Endodermal cell (in vitro differentiated cells): ENCODE data around the gene CAPN11. TPM values are rescaled to one million over a fixed set of nuclear protein-coding genes. Genes with fewer than 3 reads are reported as not detected.

Experiments used
- DNase-seq: peaks from one replicate; pipeline ENCODE4 v3.0.0-alpha.2; 2017
- H3K27ac ChIP-seq: 2 replicates; pipeline ENCODE4 v1.5.1; 2013; ENCODE audit warnings: mild to moderate bottlenecking, low read depth, low read length, moderate library complexity
- H3K27me3 ChIP-seq: 2 replicates; pipeline ENCODE4 v1.6.1; 2013; ENCODE audit warnings: mild to moderate bottlenecking, low read length, moderate library complexity; ENCODE audit not compliant: insufficient read depth, control insufficient read depth, poor library complexity, severe bottlenecking
- H3K36me3 ChIP-seq: 2 replicates; pipeline ENCODE4 v1.7.0; 2013; ENCODE audit warnings: mild to moderate bottlenecking, low read length, moderate library complexity; ENCODE audit not compliant: control insufficient read depth, insufficient read depth
- H3K4me1 ChIP-seq: one replicate; pipeline ENCODE4 v1.7.0; 2013; ENCODE audit warnings: low read length; ENCODE audit not compliant: control insufficient read depth, insufficient read depth
- H3K4me3 ChIP-seq: 2 replicates; pipeline ENCODE4 v1.5.1; 2013; ENCODE audit warnings: mild to moderate bottlenecking, low read length, moderate library complexity
- H3K9ac ChIP-seq: 2 replicates; pipeline ENCODE4 v1.6.1; 2013; ENCODE audit warnings: mild to moderate bottlenecking, low read length, moderate library complexity; ENCODE audit not compliant: poor library complexity, severe bottlenecking; ENCODE audit errors: extremely low read depth
- H3K9me3 ChIP-seq: 2 replicates; pipeline ENCODE4 v1.6.1; 2013; ENCODE audit warnings: mild to moderate bottlenecking, low read length, moderate library complexity; ENCODE audit not compliant: control insufficient read depth
- H3K27ac Mint-ChIP-seq: 2 replicates; pipeline ENCODE4 v1.8.0; 2020; ENCODE audit warnings: mixed read lengths
- H3K27me3 Mint-ChIP-seq: 2 replicates; pipeline ENCODE4 v1.8.0; 2021; ENCODE audit warnings: mild to moderate bottlenecking, mixed read lengths; ENCODE audit not compliant: insufficient read depth
- H3K36me3 Mint-ChIP-seq: 2 replicates; pipeline ENCODE4 v1.8.0; 2020; ENCODE audit warnings: low read depth, mixed read lengths
- H3K4me1 Mint-ChIP-seq: 2 replicates; pipeline ENCODE4 v1.8.0; 2020; ENCODE audit warnings: mixed read lengths
- H3K4me3 Mint-ChIP-seq: 2 replicates; pipeline ENCODE4 v1.8.0; 2020; ENCODE audit warnings: mild to moderate bottlenecking, moderate library complexity, mixed read lengths
- H3K9me3 Mint-ChIP-seq: 2 replicates; pipeline ENCODE4 v1.8.0; 2020; ENCODE audit warnings: mild to moderate bottlenecking, mixed read lengths
- WGBS, 2 experiments: methylation state at CpG; one replicate each; pipeline versions ENCODE4 v1.1.5 to v1.1.7; 2013; ENCODE audit warnings: missing lambda C conversion rate in 2 of 2, mixed read lengths in 1 of 2; ENCODE audit not compliant: insufficient coverage in 1 of 2, insufficient read length in 1 of 2; 5-methylcytosine and 5-hydroxymethylcytosine counted together
- total RNA-seq, 2 donors: library from RNA; stranded (reverse); fragmentation: NEBNext Ultra II Directional in 1 of 2; extraction: Animal tissue kit (Norgen Biotek cat#: 25700) in 1 of 2; gene quantifications; 2 replicates in 1 of 2; 3 replicates in 1 of 2; pipeline ENCODE4 v1.2.1, GENCODE V29; 2021
- TF ChIP-seq, protein P1 (sequence below): fragments of 200-600 bp; sonication (generic); conservative IDR thresholded peaks from 2 replicates; pipeline ENCODE4 v1.5.0; 2021; ENCODE audit warnings: antibody characterized with exemption, mild to moderate bottlenecking

Gene CAPN11
- total RNA-seq, 2 donors from 2014 or later = 0.53 to 1.2 TPM

GRCh38 chr6:44145839-44146238 is 12.8 kb upstream of the CAPN11 start:
- no peak for DNase-seq
- H3K36me3 ChIP-seq = peaks cover 52% of the 10 kb centered on the region
- no peaks in the 10 kb centered on the region for H3K9me3 ChIP-seq
- Mint-ChIP-seq H3K4me3 (no peak overlapping the region), H3K36me3 (peaks cover 60% of the 10 kb centered on the region), H3K4me1 (no peaks in the 10 kb centered on the region), H3K9me3 (no peaks in the 10 kb centered on the region), H3K27ac (no peak overlapping the region), H3K27me3 (no peaks in the 10 kb centered on the region)
- no peak overlapping the region for H3K9ac ChIP-seq
- TF ChIP-seq, protein P1, sequence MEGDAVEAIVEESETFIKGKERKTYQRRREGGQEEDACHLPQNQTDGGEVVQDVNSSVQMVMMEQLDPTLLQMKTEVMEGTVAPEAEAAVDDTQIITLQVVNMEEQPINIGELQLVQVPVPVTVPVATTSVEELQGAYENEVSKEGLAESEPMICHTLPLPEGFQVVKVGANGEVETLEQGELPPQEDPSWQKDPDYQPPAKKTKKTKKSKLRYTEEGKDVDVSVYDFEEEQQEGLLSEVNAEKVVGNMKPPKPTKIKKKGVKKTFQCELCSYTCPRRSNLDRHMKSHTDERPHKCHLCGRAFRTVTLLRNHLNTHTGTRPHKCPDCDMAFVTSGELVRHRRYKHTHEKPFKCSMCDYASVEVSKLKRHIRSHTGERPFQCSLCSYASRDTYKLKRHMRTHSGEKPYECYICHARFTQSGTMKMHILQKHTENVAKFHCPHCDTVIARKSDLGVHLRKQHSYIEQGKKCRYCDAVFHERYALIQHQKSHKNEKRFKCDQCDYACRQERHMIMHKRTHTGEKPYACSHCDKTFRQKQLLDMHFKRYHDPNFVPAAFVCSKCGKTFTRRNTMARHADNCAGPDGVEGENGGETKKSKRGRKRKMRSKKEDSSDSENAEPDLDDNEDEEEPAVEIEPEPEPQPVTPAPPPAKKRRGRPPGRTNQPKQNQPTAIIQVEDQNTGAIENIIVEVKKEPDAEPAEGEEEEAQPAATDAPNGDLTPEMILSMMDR = no peak
- H3K4me3 ChIP-seq = no peak overlapping the region
- no peaks in the 10 kb centered on the region for H3K27me3 ChIP-seq
- H3K27ac ChIP-seq = no peak overlapping the region
- no peaks in the 10 kb centered on the region for H3K4me1 ChIP-seq

DNA sequence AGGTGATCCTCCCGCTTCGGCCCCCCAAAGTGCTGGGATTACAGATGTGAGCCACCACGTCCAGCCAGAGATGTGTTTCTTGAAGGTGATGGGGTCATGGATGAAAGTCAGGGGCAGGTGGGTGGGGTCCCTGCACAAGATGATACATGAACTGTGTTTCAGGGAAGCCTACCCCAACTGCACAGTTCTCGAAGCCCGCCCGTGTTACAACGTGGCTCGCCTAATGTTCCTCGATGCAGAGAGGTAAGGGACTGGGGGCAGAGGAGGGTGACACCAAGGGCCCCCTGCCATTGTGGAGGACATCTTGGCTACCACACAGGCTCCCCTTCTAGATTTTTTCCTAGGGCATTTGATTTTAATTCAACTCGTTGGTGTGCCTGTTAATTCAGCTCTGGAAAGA is 11.9 kb upstream of the CAPN11 start:
- H3K9me3 ChIP-seq = no peaks in the 10 kb centered on the region
- H3K27me3 Mint-ChIP-seq = no peaks in the 10 kb centered on the region
- no peaks in the 10 kb centered on the region for H3K27me3 ChIP-seq
- peaks cover 52% of the 10 kb centered on the region for H3K36me3 Mint-ChIP-seq
- H3K36me3 ChIP-seq = peaks cover 44% of the 10 kb centered on the region
- H3K27ac Mint-ChIP-seq = no peak overlapping the region
- H3K27ac ChIP-seq = no peak overlapping the region
- no peak overlapping the region for H3K4me3 ChIP-seq
- no peaks in the 10 kb centered on the region for H3K4me1 Mint-ChIP-seq
- WGBS, 2 experiments = 93 to 100% methylated on average over 9 to 10 of the region's 10 CpGs
- TF ChIP-seq, protein P1 = no peak
- no peaks in the 10 kb centered on the region for H3K9me3 Mint-ChIP-seq
- DNase-seq = no peak
- H3K4me1 ChIP-seq = no peaks in the 10 kb centered on the region
- no peak overlapping the region for H3K9ac ChIP-seq
- H3K4me3 Mint-ChIP-seq = no peak overlapping the region

GRCh38 chr6:44147256-44147655 is 11.4 kb upstream of the CAPN11 start:
- Histone ChIP-seq H3K27me3 (no peaks in the 10 kb centered on the region), H3K9ac (no peak overlapping the region), H3K36me3 (peaks cover 40% of the 10 kb centered on the region), H3K4me1 (no peaks in the 10 kb centered on the region), H3K4me3 (no peak overlapping the region), H3K9me3 (no peaks in the 10 kb centered on the region), H3K27ac (no peak overlapping the region)
- H3K36me3 Mint-ChIP-seq = peaks cover 49% of the 10 kb centered on the region
- no peak overlapping the region for H3K4me3 Mint-ChIP-seq
- H3K9me3 Mint-ChIP-seq = no peaks in the 10 kb centered on the region
- H3K4me1 Mint-ChIP-seq = no peaks in the 10 kb centered on the region
- no peak overlapping the region for H3K27ac Mint-ChIP-seq
- no peaks in the 10 kb centered on the region for H3K27me3 Mint-ChIP-seq
- 95 to 97% methylated on average over 4 to 7 of the region's 7 CpGs for WGBS, 2 experiments
- TF ChIP-seq, protein P1 = no peak
- DNase-seq = no peak
